ENCODE results near the gene TRAM2. TPM values are rescaled to one million over a fixed set of nuclear protein-coding genes. Genes with fewer than 3 reads are reported as not detected.

TRAM2 gene
- total and polyA plus RNA-seq, 2 donors (not counting 3 experiments of a cell fraction or from before 2014, with no cell fraction given) = 85.7 to 98.6 TPM

DNA sequence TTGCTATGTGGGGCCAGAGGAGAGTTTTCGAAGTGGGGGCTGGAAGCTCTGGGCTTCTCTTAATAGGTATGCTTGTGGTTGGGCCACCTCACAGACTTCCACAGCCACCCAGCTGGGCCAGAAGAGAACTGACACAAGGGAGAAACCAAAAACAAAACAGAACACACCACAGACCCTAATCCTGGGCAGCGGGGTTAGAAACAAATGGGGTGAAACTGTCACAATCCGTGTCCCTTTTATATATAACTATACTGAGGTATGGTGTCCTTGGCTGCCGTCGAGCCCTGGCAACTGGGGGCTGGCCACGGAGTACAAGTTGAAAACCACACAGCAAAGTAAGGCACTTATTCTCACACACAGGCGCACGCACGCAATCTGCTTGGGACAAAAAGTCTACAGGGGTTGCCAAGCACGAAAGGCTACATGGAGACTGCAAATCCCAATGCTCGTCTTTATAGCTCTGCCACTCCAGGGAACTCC is 78.3 kb downstream of the TRAM2 start:
- dilution Hi-C loops (cut with MboI; ENCODE audit: extremely low pct_ligation_motif_present, low sequenced_read_pairs) = no loop called here
- no peaks in the 10 kb centered on the region for H3K79me2 ChIP-seq (ENCODE audit: control insufficient read depth, insufficient read depth, low read length)
- H3K27ac ChIP-seq (ENCODE audit: insufficient read depth, low read depth, low read length) = no peak overlapping the region
- intact Hi-C loops (cut with micrococcal nuclease) = no loop called here
- no peak overlapping the region for H3K4me3 ChIP-seq (replicated peaks in 1 of 3; ENCODE audit: insufficient read depth in 1 of 3, low read depth in 1 of 3, low read length in 3 of 3)
- H4K20me1 ChIP-seq (replicated peaks; ENCODE audit: control insufficient read depth, extremely low read depth, insufficient read depth, low read length) = no peaks in the 10 kb centered on the region
- H3K4me1 ChIP-seq (ENCODE audit: control insufficient read depth, extremely low read depth, insufficient read depth, low read length) = peaks cover 8% of the 10 kb centered on the region
- H2AFZ ChIP-seq (ENCODE audit: low read depth, low read length) = no peak overlapping the region
- TF ChIP-seq, protein P1, sequence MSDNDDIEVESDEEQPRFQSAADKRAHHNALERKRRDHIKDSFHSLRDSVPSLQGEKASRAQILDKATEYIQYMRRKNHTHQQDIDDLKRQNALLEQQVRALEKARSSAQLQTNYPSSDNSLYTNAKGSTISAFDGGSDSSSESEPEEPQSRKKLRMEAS (IDR thresholded peaks at IDR 0.05; ENCODE audit: insufficient read depth, insufficient read length) = no peak
- TF ChIP-seq JUN (IDR thresholded peaks at IDR 0.05; ENCODE audit: borderline replicate concordance, insufficient read depth, insufficient read length, low read depth) (no peak), FOS (IDR thresholded peaks at IDR 0.05; ENCODE audit: borderline replicate concordance, insufficient read depth, low read length) (no peak), GATA2 (IDR thresholded peaks at IDR 0.05; ENCODE audit: insufficient read depth, insufficient read length, low read depth, low read length) (no peak), POLR2A (IDR thresholded peaks at IDR 0.05; ENCODE audit: low read depth, low read length) (no peak), MYC (IDR thresholded peaks at IDR 0.05; ENCODE audit: low read depth, low read length) (no peak), EZH2 (IDR thresholded peaks at IDR 0.05; ENCODE audit: borderline replicate concordance, low read depth, low read length, severe bottlenecking) (no peak), POLR2AphosphoS5 (IDR thresholded peaks at IDR 0.05; ENCODE audit: insufficient read depth, low read depth, low read length) (no peak)
- TF ChIP-seq, protein P2, sequence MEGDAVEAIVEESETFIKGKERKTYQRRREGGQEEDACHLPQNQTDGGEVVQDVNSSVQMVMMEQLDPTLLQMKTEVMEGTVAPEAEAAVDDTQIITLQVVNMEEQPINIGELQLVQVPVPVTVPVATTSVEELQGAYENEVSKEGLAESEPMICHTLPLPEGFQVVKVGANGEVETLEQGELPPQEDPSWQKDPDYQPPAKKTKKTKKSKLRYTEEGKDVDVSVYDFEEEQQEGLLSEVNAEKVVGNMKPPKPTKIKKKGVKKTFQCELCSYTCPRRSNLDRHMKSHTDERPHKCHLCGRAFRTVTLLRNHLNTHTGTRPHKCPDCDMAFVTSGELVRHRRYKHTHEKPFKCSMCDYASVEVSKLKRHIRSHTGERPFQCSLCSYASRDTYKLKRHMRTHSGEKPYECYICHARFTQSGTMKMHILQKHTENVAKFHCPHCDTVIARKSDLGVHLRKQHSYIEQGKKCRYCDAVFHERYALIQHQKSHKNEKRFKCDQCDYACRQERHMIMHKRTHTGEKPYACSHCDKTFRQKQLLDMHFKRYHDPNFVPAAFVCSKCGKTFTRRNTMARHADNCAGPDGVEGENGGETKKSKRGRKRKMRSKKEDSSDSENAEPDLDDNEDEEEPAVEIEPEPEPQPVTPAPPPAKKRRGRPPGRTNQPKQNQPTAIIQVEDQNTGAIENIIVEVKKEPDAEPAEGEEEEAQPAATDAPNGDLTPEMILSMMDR (IDR thresholded peaks at IDR 0.05; ENCODE audit: extremely low read depth in 1 of 2, insufficient read depth in 1 of 2, low read depth in 1 of 2, low read length in 2 of 2) = no peak
- CTCF ChIA-PET = interaction anchor here (0.8 to 1.5 kb wide), 5 partner anchors 9 to 83 kb away, joined by 3 to 4 read pairs (median 4); no protein-coding TSS in a partner anchor
- peaks cover 6 to 30% of the 10 kb centered on the region in 2 experiments for H3K36me3 ChIP-seq (ENCODE audit: control insufficient read depth in 2 of 2, extremely low read depth in 1 of 2, insufficient read depth in 2 of 2, low read length in 2 of 2)
- H3K9ac ChIP-seq (replicated peaks; ENCODE audit: extremely low read depth, insufficient read depth, low read length) = no peak overlapping the region
- no peak for DNase-seq (ENCODE audit: low read depth, low spot score)
- FAIRE-seq = no peak
- BruUV-seq (replicated peaks) = no TSS peak
- no peaks in the 10 kb centered on the region for H3K27me3 ChIP-seq (ENCODE audit: control insufficient read depth in 2 of 2, insufficient read depth in 2 of 2, low read length in 2 of 2)
- H3K4me2 ChIP-seq (ENCODE audit: insufficient read depth, low read length) = no peak overlapping the region
- H3K9me3 ChIP-seq (replicated peaks; ENCODE audit: control insufficient read depth, insufficient read depth, low read length) = no peaks in the 10 kb centered on the region
- POLR2A ChIA-PET = no interaction called here
- no peaks in the 10 kb centered on the region for H3K9me1 ChIP-seq (replicated peaks; ENCODE audit: control insufficient read depth, extremely low read depth, insufficient read depth, low read length)

Measured in endothelial cell of umbilical vein (primary cell).